ENCODE results near the gene FUCA1.

DNA sequence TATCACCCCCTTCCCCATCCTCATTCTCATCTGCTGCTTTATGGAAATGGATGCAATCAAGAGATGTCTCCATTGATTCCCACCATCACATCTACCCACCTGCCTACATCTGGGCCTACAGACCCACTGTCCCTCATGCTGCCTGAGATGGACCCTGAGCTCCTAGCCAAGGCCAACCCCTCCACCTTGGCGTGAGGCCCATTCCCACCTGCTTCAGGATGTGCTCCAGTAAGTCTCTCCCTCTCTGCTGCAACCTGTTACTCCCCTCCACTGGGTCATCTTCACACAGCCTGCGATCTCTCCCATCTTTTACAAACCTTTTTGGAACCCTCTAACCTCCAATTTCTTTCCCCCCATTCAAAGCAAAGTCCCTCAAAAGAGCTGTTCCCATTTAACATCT is 63.1 kb downstream of the FUCA1 start:
- TF ChIP-seq, protein P1, sequence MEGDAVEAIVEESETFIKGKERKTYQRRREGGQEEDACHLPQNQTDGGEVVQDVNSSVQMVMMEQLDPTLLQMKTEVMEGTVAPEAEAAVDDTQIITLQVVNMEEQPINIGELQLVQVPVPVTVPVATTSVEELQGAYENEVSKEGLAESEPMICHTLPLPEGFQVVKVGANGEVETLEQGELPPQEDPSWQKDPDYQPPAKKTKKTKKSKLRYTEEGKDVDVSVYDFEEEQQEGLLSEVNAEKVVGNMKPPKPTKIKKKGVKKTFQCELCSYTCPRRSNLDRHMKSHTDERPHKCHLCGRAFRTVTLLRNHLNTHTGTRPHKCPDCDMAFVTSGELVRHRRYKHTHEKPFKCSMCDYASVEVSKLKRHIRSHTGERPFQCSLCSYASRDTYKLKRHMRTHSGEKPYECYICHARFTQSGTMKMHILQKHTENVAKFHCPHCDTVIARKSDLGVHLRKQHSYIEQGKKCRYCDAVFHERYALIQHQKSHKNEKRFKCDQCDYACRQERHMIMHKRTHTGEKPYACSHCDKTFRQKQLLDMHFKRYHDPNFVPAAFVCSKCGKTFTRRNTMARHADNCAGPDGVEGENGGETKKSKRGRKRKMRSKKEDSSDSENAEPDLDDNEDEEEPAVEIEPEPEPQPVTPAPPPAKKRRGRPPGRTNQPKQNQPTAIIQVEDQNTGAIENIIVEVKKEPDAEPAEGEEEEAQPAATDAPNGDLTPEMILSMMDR (conservative IDR thresholded peaks at IDR 0.05) = no peak
- no peak for TF ChIP-seq ZFX (IDR thresholded peaks at IDR 0.05)
